Measurements from ENCODE around the gene KCNAB1. TPM values are rescaled to one million over a fixed set of nuclear protein-coding genes. Genes with fewer than 3 reads are reported as not detected.

Gene KCNAB1
- total RNA-seq, 1 donor from 2014 or later, result 0.21 TPM

- no peaks in the 10 kb centered on the region for H3K27me3 Mint-ChIP-seq (ENCODE audit: unreplicated experiment)
- peaks cover 72% of the 10 kb centered on the region for H3K4me1 Mint-ChIP-seq (ENCODE audit: unreplicated experiment)
- peaks cover 56% of the 10 kb centered on the region for H3K36me3 Mint-ChIP-seq (ENCODE audit: unreplicated experiment)
- no peaks in the 10 kb centered on the region for H3K9me3 Mint-ChIP-seq (ENCODE audit: unreplicated experiment)
- H3K27ac Mint-ChIP-seq (ENCODE audit: unreplicated experiment), result peak overlapping the region; percentile 59
- H3K4me3 Mint-ChIP-seq (ENCODE audit: unreplicated experiment), result peak overlapping the region; percentile 97
- no peak for DNase-seq (ENCODE audit: extremely low spot score, unreplicated experiment)
- TF ChIP-seq CTCF (IDR thresholded peaks at IDR 0.05), result no peak
Measured at GRCh38 chr3:156551746-156552145, 431.4 kb downstream of the KCNAB1 start.

- H3K4me3 Mint-ChIP-seq (ENCODE audit: unreplicated experiment), result peak overlapping the region; percentile 97
- DNase-seq (ENCODE audit: extremely low spot score, unreplicated experiment), result no peak
- H3K36me3 Mint-ChIP-seq (ENCODE audit: unreplicated experiment), result peaks cover 46% of the 10 kb centered on the region
- H3K4me1 Mint-ChIP-seq (ENCODE audit: unreplicated experiment), result peaks cover 61% of the 10 kb centered on the region
- no peaks in the 10 kb centered on the region for H3K9me3 Mint-ChIP-seq (ENCODE audit: unreplicated experiment)
- TF ChIP-seq CTCF (IDR thresholded peaks at IDR 0.05), result no peak
- H3K27me3 Mint-ChIP-seq (ENCODE audit: unreplicated experiment), result no peaks in the 10 kb centered on the region
- peak overlapping the region; percentile 68 for H3K27ac Mint-ChIP-seq (ENCODE audit: unreplicated experiment)
Measured at GRCh38 chr3:156552973-156553372, 432.6 kb downstream of the KCNAB1 start.

GRCh38 chr3:156553705-156554356, 433.5 kb downstream of the KCNAB1 start:
- Mint-ChIP-seq H3K36me3 (ENCODE audit: unreplicated experiment) (peaks cover 40% of the 10 kb centered on the region), H3K27ac (ENCODE audit: unreplicated experiment) (peak overlapping the region; percentile 95), H3K27me3 (ENCODE audit: unreplicated experiment) (no peaks in the 10 kb centered on the region), H3K4me1 (ENCODE audit: unreplicated experiment) (peaks cover 55% of the 10 kb centered on the region), H3K9me3 (ENCODE audit: unreplicated experiment) (no peaks in the 10 kb centered on the region), H3K4me3 (ENCODE audit: unreplicated experiment) (peak overlapping the region; percentile 97)
- DNase-seq (ENCODE audit: extremely low spot score, unreplicated experiment), result no peak
- no peak for TF ChIP-seq CTCF (IDR thresholded peaks at IDR 0.05)

GRCh38 chr3:156554515-156554841, 434.1 kb downstream of the KCNAB1 start:
- H3K27me3 Mint-ChIP-seq (ENCODE audit: unreplicated experiment), result no peaks in the 10 kb centered on the region

More at GRCh38 chr3:156554515-156554841, 434.1 kb downstream of the KCNAB1 start:
- Mint-ChIP-seq H3K4me3 (ENCODE audit: unreplicated experiment) (peak overlapping the region; percentile 97), H3K9me3 (ENCODE audit: unreplicated experiment) (no peaks in the 10 kb centered on the region), H3K4me1 (ENCODE audit: unreplicated experiment) (peaks cover 48% of the 10 kb centered on the region), H3K36me3 (ENCODE audit: unreplicated experiment) (peaks cover 35% of the 10 kb centered on the region), H3K27ac (ENCODE audit: unreplicated experiment) (peak overlapping the region; percentile 95)
- TF ChIP-seq CTCF (IDR thresholded peaks at IDR 0.05), result no peak
- DNase-seq (ENCODE audit: extremely low spot score, unreplicated experiment), result no peak

All from osteocyte (in vitro differentiated cells).